ENCODE measurements around the gene AKT1S1.

GRCh38 chr19:49887037-49887664, 10.0 kb upstream of the AKT1S1 start:
- no peak for TF ChIP-seq CTCF (conservative IDR thresholded peaks at IDR 0.05; ENCODE audit: low read depth, low read length)
- TF ChIP-seq EZH2 (IDR thresholded peaks at IDR 0.05; ENCODE audit: borderline replicate concordance, low read depth, low read length, poor library complexity, severe bottlenecking) = no peak
